SH-SY5Y (cell line): ENCODE data around the gene SETD5.

Experiments
- GATA2 ChIP-seq: IDR thresholded peaks from 2 replicates; pipeline ENCODE4 v1.6.1; 2011; ENCODE audit warnings: mild to moderate bottlenecking, low read depth, low read length
- GATA3 ChIP-seq: IDR thresholded peaks from 2 replicates; pipeline ENCODE4 v1.6.1; 2011; ENCODE audit warnings: low read depth, mild to moderate bottlenecking, low read length, moderate library complexity

Gene SETD5

DNA sequence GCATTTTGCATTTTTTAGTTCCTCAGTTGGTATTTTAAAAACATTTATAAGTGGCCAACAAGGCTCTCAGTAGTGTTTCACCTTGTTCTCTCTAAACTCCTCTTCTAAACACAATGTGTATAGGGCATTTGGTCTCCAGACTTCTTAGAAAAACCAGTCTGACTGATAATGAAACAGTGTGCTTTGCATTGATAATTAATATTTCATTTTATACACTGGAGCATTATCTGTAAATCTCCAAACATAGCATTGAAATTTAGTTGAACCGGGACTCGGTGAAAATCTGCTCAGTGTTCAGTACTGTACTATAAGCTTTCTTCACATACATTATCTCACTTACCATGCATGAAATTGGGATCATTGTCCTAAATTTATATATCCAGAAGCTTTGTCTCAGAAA is 53.6 kb downstream of the SETD5 start:
- TF ChIP-seq GATA2 = no peak
- TF ChIP-seq GATA3 = no peak

DNA sequence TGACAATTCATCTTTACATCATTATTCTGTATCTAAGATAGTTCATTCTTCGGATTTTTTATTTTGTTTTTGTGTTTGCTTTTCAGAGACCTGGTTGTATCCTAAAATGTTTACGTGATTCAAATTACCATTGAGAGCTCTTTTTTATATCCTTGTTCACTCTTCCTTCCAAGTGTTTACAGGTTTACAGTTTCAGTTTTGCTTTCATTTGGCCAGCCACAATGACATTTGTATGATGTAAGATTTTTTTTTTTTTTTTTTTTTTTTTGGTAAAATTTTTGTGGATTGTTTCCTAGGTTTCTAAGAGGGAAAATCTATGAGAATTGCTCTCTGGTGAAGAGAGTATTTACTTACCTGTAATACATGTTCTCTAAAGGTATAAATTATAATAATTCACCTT is 55.0 kb downstream of the SETD5 start:
- TF ChIP-seq GATA3 (no peak), GATA2 (no peak)

- TF ChIP-seq GATA2 = no peak
- TF ChIP-seq GATA3 = no peak
These were observed 58.2 kb downstream of the SETD5 start for GRCh38 chr3:9455596-9456131.

DNA sequence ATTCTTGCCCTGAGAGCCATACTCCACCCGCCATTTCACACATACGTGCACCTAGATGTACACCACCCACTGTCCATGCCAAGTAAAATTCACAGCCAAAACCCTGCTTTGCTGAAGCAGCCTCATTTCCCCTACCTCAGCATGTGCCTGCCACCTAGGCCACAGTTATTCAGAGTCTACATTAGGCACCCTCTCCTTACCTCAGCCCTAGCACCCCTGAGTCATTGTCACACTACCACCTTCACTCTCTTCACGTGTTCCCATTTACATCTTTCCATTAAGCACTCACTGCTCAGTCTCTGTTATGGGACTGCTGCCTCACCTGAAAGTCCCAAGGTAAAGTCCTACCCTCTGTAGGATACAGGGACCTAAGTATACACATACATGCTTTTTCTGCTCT is 70.0 kb downstream of the SETD5 start:
- no peak for TF ChIP-seq GATA3

GRCh38 chr3:9468460-9468859 is 71.0 kb downstream of the SETD5 start:
- TF ChIP-seq GATA3 = no peak
- TF ChIP-seq GATA2 = no peak

GRCh38 chr3:9469986-9470385 is 72.6 kb downstream of the SETD5 start:
- TF ChIP-seq GATA3 (no peak), GATA2 (no peak)

DNA sequence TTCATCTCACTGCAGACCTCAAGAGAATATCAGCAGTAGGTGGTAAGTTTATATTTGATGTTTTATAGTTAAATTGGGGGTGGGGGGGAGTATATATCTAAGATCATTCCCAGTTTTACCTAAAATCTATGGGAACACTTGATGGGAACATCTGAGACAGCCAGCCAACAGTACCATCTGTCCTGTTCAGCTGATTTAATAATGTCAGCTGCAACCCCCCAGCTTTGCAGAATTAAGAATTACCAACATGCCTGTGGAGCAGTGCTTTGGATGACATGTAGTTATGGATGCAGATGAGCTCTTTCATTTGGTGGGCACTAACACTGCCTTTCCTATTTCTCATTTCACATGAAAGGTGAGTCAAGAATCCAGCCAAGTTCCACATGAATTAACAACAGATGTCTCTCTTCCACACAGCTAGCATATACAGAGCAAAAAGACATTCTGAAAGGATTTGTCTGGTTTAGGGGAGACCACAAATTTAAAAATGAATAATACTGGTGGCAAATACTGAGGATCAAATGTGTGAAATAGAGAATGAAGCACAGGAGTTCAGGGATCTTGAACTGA is 76.2 kb downstream of the SETD5 start:
- TF ChIP-seq GATA3 (no peak), GATA2 (no peak)

DNA sequence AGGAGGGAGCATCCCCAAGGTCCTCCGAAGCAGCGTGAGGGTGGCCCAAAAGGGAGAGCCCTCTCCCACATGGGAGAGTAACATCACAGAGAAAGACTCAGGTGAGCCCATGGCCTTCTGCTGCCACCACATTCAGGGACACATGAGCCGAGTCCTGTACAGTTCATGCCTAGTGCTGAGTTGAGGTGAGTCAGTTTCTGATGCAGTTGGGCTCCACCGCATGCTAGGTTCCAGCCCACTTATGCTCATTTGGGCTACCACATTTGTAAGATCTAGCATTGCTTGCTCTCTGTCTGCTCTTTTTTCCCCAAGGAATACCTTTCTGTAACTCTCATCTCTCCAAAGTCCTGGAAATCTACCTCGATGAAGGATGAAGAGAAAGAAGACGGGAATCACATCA is 77.1 kb downstream of the SETD5 start:
- TF ChIP-seq GATA2 (no peak), GATA3 (no peak)

GRCh38 chr3:9476935-9477334 is 79.5 kb downstream of the SETD5 start:
- TF ChIP-seq GATA3 (no peak), GATA2 (no peak)

DNA sequence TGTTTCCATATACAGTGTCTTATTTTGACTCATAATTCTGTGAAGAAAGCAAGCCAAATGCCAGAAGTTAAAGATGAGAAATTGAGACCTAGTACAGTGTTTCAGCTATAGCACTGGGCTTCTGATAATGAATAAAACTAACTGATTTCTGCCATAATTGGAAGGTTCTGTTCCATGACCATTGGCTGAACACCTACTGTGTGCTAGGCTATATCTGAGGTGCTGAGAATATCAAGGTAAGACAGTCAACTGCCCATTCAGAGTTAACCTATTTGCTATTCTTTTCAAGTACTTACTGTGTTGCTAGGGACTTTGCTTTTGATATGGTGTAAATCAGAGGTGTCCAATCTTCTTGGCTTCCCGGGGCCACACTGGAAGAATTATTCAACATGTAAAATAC is 82.8 kb downstream of the SETD5 start:
- TF ChIP-seq GATA2 (no peak), GATA3 (no peak)

DNA sequence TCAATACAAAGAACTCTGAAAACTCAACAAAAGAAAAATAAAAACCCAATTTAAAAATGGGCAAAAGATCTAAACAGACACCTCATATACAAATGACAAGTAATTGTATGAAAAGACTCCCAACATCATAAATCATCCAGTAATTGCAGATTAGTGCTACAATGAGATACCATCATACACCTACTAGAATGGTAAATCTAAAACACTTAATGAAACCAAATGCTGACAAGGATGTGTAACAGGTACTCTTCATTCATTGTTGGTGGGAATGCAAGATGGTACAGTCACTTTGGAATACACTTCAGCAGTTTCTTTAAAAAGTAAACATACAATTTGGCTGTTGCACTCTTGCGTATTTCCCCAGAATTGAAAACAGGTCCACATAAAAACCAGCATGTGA is 87.8 kb downstream of the SETD5 start:
- no peak for TF ChIP-seq GATA2
- TF ChIP-seq GATA3 = no peak

GRCh38 chr3:9491506-9491905 is 94.1 kb downstream of the SETD5 start:
- no peak for TF ChIP-seq GATA2
- TF ChIP-seq GATA3 = no peak

- TF ChIP-seq GATA2 (no peak), GATA3 (no peak)
These were observed 99.5 kb downstream of the SETD5 start for GRCh38 chr3:9496893-9497292.

- no peak for TF ChIP-seq GATA3
- TF ChIP-seq GATA2 = no peak
These were observed 100.6 kb downstream of the SETD5 start for GRCh38 chr3:9497821-9498565.

GRCh38 chr3:9498781-9499180 is 101.4 kb downstream of the SETD5 start:
- TF ChIP-seq GATA2 (no peak), GATA3 (no peak)

GRCh38 chr3:9499455-9500107 is 102.2 kb downstream of the SETD5 start:
- TF ChIP-seq GATA2 (no peak), GATA3 (no peak)
